Midbrain (tissue), 1 donor: ENCODE results near the gene SLC22A23.
"Not testable (repeated sequence)": the region's sequence is repeated elsewhere in the genome, so short reads cannot be mapped to it uniquely, and the experiment has no call there.

ENCODE experiments used
- DNase-seq: peaks from one replicate; lab custom pipeline; 2025; lab: John Stamatoyannopoulos, UW

Gene SLC22A23

GRCh38 chr6:3403238-3404173, 53.3 kb downstream of the SLC22A23 start:
- DNase-seq = no peak

- no peak for DNase-seq
These were observed 54.3 kb downstream of the SLC22A23 start for GRCh38 chr6:3402310-3403237.

GRCh38 chr6:3400162-3400561, 56.7 kb downstream of the SLC22A23 start:
- no peak for DNase-seq

- DNase-seq = no peak
These were observed 57.8 kb downstream of the SLC22A23 start for GRCh38 chr6:3398755-3399696.

- peak; percentile 47 for DNase-seq
These were observed 58.7 kb downstream of the SLC22A23 start for GRCh38 chr6:3398165-3398562.

- DNase-seq = no peak
These were observed 59.4 kb downstream of the SLC22A23 start for GRCh38 chr6:3397229-3398164.

GRCh38 chr6:3396503-3397180, 60.2 kb downstream of the SLC22A23 start:
- DNase-seq = no peak

GRCh38 chr6:3394671-3395070, 62.2 kb downstream of the SLC22A23 start:
- no peak for DNase-seq

GRCh38 chr6:3393836-3394202, 63.0 kb downstream of the SLC22A23 start:
- DNase-seq = no peak

GRCh38 chr6:3392930-3393835, 63.7 kb downstream of the SLC22A23 start:
- DNase-seq = no peak

GRCh38 chr6:3391902-3392458, 64.9 kb downstream of the SLC22A23 start:
- no peak for DNase-seq

GRCh38 chr6:3390698-3391097, 66.2 kb downstream of the SLC22A23 start:
- DNase-seq = peak; percentile 49

GRCh38 chr6:3389390-3390167, 67.3 kb downstream of the SLC22A23 start:
- DNase-seq = peak; percentile 70

- no peak for DNase-seq
These were observed 68.1 kb downstream of the SLC22A23 start for GRCh38 chr6:3388786-3389185.

GRCh38 chr6:3386374-3386857, 70.4 kb downstream of the SLC22A23 start:
- DNase-seq = peak; percentile 94

- peak; percentile 90 for DNase-seq
These were observed 71.1 kb downstream of the SLC22A23 start for GRCh38 chr6:3385660-3386151.

GRCh38 chr6:3385181-3385580, 71.7 kb downstream of the SLC22A23 start:
- not testable (repeated sequence) for DNase-seq
